CD4-positive, alpha-beta T cell (primary cell): Measurements from ENCODE around the gene INPP4B. TPM values are rescaled to one million over a fixed set of nuclear protein-coding genes. Genes with fewer than 3 reads are reported as not detected.
A peak's percentile ranks its signal among the peaks of the same experiment; 100 is the strongest.

ENCODE experiments used
- ATAC-seq: fragments of 200-7000 bp; cut with Tn5 transposase; one replicate; pipeline ENCODE4 v1.10.0; 2022; ENCODE audit warnings: mild to moderate bottlenecking; ENCODE audit not compliant: poor library complexity
- CTCF ChIA-PET: fragments of 350-600 bp; sonication (Branson Sonifier 250); formaldehyde crosslinking; loops from one replicate; lab custom pipeline; 2021; ENCODE audit warnings: antibody characterized with exemption, inconsistent platforms; lab: Charles Lee
- POLR2A ChIA-PET: fragments of 350-600 bp; sonication (Branson Sonifier 250); formaldehyde crosslinking; loops from one replicate; lab custom pipeline; 2021; ENCODE audit warnings: antibody characterized with exemption, inconsistent platforms; lab: Charles Lee
- DNase-seq, 14 experiments: peaks; one replicate each; pipeline ENCODE4 v3.0.0-alpha.2; 2013 to 2020; ENCODE audit warnings: mixed read lengths in 2 of 14
- H3K27ac ChIP-seq, 2 donors: one replicate each; pipeline versions ENCODE4 v1.5.1 to v1.7.0; 2013; ENCODE audit warnings: low read length in 2 of 2, low read depth in 1 of 2, mild to moderate bottlenecking in 1 of 2
- H3K27me3 ChIP-seq, 2 experiments: 1 replicate in 1 of 2; 2 replicates in 1 of 2; pipeline versions ENCODE4 v1.6.1 to v1.7.0; 2013; ENCODE audit warnings: low read length in 2 of 2, control low read depth in 1 of 2, mild to moderate bottlenecking in 1 of 2, moderate library complexity in 1 of 2; ENCODE audit not compliant: insufficient read depth in 2 of 2, control insufficient read depth in 1 of 2
- H3K36me3 ChIP-seq: one replicate; pipeline ENCODE4 v1.6.1; 2013; ENCODE audit warnings: low read length, control low read depth; ENCODE audit not compliant: insufficient read depth
- H3K4me1 ChIP-seq: one replicate; pipeline ENCODE4 v1.6.1; 2013; ENCODE audit warnings: low read length, control low read depth; ENCODE audit not compliant: insufficient read depth
- H3K4me3 ChIP-seq: one replicate; pipeline ENCODE4 v1.5.1; 2013; ENCODE audit warnings: mild to moderate bottlenecking, low read length, moderate library complexity
- H3K9me3 ChIP-seq, 2 experiments: 1 replicate in 1 of 2; 2 replicates in 1 of 2; pipeline versions ENCODE4 v1.6.1 to v1.7.0; 2013; ENCODE audit warnings: low read length in 2 of 2, mild to moderate bottlenecking in 2 of 2, control low read depth in 1 of 2, moderate library complexity in 1 of 2; ENCODE audit not compliant: control insufficient read depth in 1 of 2, insufficient read depth in 1 of 2
- H3K27ac Mint-ChIP-seq: one replicate; pipeline ENCODE4 v1.8.0; 2020; ENCODE audit warnings: mixed read lengths
- H3K27me3 Mint-ChIP-seq: one replicate; pipeline ENCODE4 v1.8.0; 2021; ENCODE audit warnings: mixed read lengths
- H3K36me3 Mint-ChIP-seq: one replicate; pipeline ENCODE4 v1.8.0; 2021; ENCODE audit warnings: low read depth, mixed read lengths
- H3K4me1 Mint-ChIP-seq: one replicate; pipeline ENCODE4 v1.8.0; 2021; ENCODE audit warnings: low read depth, mixed read lengths
- H3K4me3 Mint-ChIP-seq: one replicate; pipeline ENCODE4 v1.8.0; 2020; ENCODE audit warnings: mild to moderate bottlenecking, mixed read lengths
- H3K9me3 Mint-ChIP-seq: one replicate; pipeline ENCODE4 v1.8.0; 2020; ENCODE audit warnings: mixed read lengths
- intact Hi-C, 2 experiments: fragments of 100-400 bp; cut with DNase I in 1 of 2; cut with micrococcal nuclease in 1 of 2; formaldehyde crosslinking; loops; one replicate each; pipeline versions ENCODE4 v1.15.1 to v1.9.0; 2023 to 2025; cut with DNase I, micrococcal nuclease
- total RNA-seq, 174 experiments: library from RNA in 2 of 174; stranded (reverse) in 2 of 174; gene quantifications; one replicate each; pipeline ENCODE4 v1.2.3 and lab custom pipeline; 2021 to 2026
- TF ChIP-seq, protein P1 (sequence below): fragments of 200-600 bp; IDR thresholded peaks from one replicate; pipeline ENCODE4 v1.8.0; 2022; ENCODE audit warnings: antibody characterized with exemption, mild to moderate bottlenecking

Gene INPP4B
- total RNA-seq, 2 experiments from 2014 or later, result 50.7 to 53.8 TPM

- ChIA-PET POLR2A (no interaction called here), CTCF (no interaction called here)
- ATAC-seq (no peak), DNase-seq (no peak)
- Mint-ChIP-seq H3K4me1 (peaks cover 91% of the 10 kb centered on the region), H3K27me3 (no peaks in the 10 kb centered on the region), H3K36me3 (peaks cover 40% of the 10 kb centered on the region), H3K9me3 (peaks cover 2% of the 10 kb centered on the region), H3K4me3 (no peak overlapping the region), H3K27ac (peak overlapping the region; percentile 89)
- Histone ChIP-seq H3K4me3 (no peak overlapping the region), H3K27me3 (no peaks in the 10 kb centered on the region), H3K27ac (no peak overlapping the region), H3K9me3 (no peaks in the 10 kb centered on the region), H3K36me3 (peaks cover 10% of the 10 kb centered on the region), H3K4me1 (peaks cover 25% of the 10 kb centered on the region)
- intact Hi-C loops, result loop anchor here in 1 of 2 experiments (5.0 kb wide), 1 partner anchor 200 kb away; no protein-coding TSS in a partner anchor
- TF ChIP-seq, protein P1, sequence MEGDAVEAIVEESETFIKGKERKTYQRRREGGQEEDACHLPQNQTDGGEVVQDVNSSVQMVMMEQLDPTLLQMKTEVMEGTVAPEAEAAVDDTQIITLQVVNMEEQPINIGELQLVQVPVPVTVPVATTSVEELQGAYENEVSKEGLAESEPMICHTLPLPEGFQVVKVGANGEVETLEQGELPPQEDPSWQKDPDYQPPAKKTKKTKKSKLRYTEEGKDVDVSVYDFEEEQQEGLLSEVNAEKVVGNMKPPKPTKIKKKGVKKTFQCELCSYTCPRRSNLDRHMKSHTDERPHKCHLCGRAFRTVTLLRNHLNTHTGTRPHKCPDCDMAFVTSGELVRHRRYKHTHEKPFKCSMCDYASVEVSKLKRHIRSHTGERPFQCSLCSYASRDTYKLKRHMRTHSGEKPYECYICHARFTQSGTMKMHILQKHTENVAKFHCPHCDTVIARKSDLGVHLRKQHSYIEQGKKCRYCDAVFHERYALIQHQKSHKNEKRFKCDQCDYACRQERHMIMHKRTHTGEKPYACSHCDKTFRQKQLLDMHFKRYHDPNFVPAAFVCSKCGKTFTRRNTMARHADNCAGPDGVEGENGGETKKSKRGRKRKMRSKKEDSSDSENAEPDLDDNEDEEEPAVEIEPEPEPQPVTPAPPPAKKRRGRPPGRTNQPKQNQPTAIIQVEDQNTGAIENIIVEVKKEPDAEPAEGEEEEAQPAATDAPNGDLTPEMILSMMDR, result no peak
Observed at GRCh38 chr4:142361981-142362380, 484.1 kb downstream of the INPP4B start.

GRCh38 chr4:142360657-142361056 lies 485.4 kb downstream of the INPP4B start:
- intact Hi-C loops, result loop anchor here in 1 of 2 experiments (5.0 kb wide), 1 partner anchor 202 kb away; no protein-coding TSS in a partner anchor
- H3K27ac Mint-ChIP-seq, result peak overlapping the region; percentile 89
- ChIA-PET POLR2A (no interaction called here), CTCF (no interaction called here)
- H3K4me1 Mint-ChIP-seq, result peaks cover 92% of the 10 kb centered on the region
- ATAC-seq, result no peak
- Histone ChIP-seq H3K4me3 (no peak overlapping the region), H3K36me3 (peaks cover 7% of the 10 kb centered on the region), H3K9me3 (no peaks in the 10 kb centered on the region), H3K27me3 (no peaks in the 10 kb centered on the region), H3K27ac (peak overlapping the region; percentile 7 to 36), H3K4me1 (peaks cover 27% of the 10 kb centered on the region)
- TF ChIP-seq, protein P1, result no peak
- peak overlapping the region; percentile 16 for H3K4me3 Mint-ChIP-seq
- H3K9me3 Mint-ChIP-seq, result peaks cover 2% of the 10 kb centered on the region
- no peaks in the 10 kb centered on the region for H3K27me3 Mint-ChIP-seq
- H3K36me3 Mint-ChIP-seq, result peaks cover 40% of the 10 kb centered on the region
- DNase-seq, result no peak

- peak overlapping the region; percentile 24 to 40 for H3K27ac ChIP-seq
- no peaks in the 10 kb centered on the region for H3K9me3 ChIP-seq
- peaks cover 92% of the 10 kb centered on the region for H3K4me1 Mint-ChIP-seq
- DNase-seq (no peak), ATAC-seq (no peak)
- H3K36me3 ChIP-seq, result peaks cover 7% of the 10 kb centered on the region
- H3K27ac Mint-ChIP-seq, result peak overlapping the region; percentile 89
- POLR2A ChIA-PET, result interaction anchor here (0.8 to 1.3 kb wide), 4 partner anchors 20 to 345 kb away, joined by 3 to 5 read pairs (median 4); no protein-coding TSS in a partner anchor
- no peaks in the 10 kb centered on the region for H3K27me3 ChIP-seq
- peaks cover 2% of the 10 kb centered on the region for H3K9me3 Mint-ChIP-seq
- H3K27me3 Mint-ChIP-seq, result no peaks in the 10 kb centered on the region
- CTCF ChIA-PET, result interaction anchor here (0.7 to 0.9 kb wide), 5 partner anchors 18 to 230 kb away, joined by 3 to 4 read pairs (median 3); no protein-coding TSS in a partner anchor
- peak overlapping the region; percentile 36 for H3K4me3 Mint-ChIP-seq
- H3K36me3 Mint-ChIP-seq, result peaks cover 21% of the 10 kb centered on the region
- TF ChIP-seq, protein P1, result no peak
- H3K4me3 ChIP-seq, result no peak overlapping the region
- H3K4me1 ChIP-seq, result peaks cover 36% of the 10 kb centered on the region
- intact Hi-C loops, result loop anchor here (5.0 kb wide), 3 partner anchors 39 to 344 kb away; no protein-coding TSS in a partner anchor
Observed at GRCh38 chr4:142358656-142359055, 487.4 kb downstream of the INPP4B start.
